Erythroblast (primary cell): ENCODE measurements around the gene CAB39L.

ENCODE experiments used
- GATA1 ChIP-seq: IDR thresholded peaks from 2 replicates; pipeline ENCODE4 v1.6.1; 2011; ENCODE audit warnings: low read depth, mild to moderate bottlenecking, control low read depth, low read length, moderate library complexity
- POLR2A ChIP-seq: IDR thresholded peaks from 2 replicates; pipeline ENCODE4 v1.6.1; 2011; ENCODE audit warnings: mild to moderate bottlenecking, low read length

- TF ChIP-seq POLR2A (no peak), GATA1 (no peak)
These were observed 113.9 kb downstream of the CAB39L start for GRCh38 chr13:49329831-49330545.
